SK-N-SH treated with all-trans-retinoic acid at 6 μM for 48 hours (cell line): ENCODE measurements around the gene HTR1A.

Experiments used
- ATAC-seq: fragments of 200-7000 bp; cut with Tn5 transposase; 3 replicates; pipeline ENCODE4 v1.9.1; 2020; ENCODE audit warnings: mild to moderate bottlenecking, moderate library complexity
- ARNTL ChIP-seq: fragments of 450-650 bp; formaldehyde crosslinking; IDR thresholded peaks from 2 replicates; pipeline ENCODE4 v1.5.0; 2020; ENCODE audit warnings: low read depth, mild to moderate bottlenecking, moderate library complexity, borderline replicate concordance
- CSDC2 ChIP-seq: fragments of 250-450 bp; sonication (Bioruptor Pico); IDR thresholded peaks from 2 replicates; pipeline ENCODE4 v1.5.0; 2020; ENCODE audit warnings: mild to moderate bottlenecking, moderate library complexity
- ESRRG ChIP-seq: fragments of 250-450 bp; sonication (Bioruptor Pico); IDR thresholded peaks from 2 replicates; pipeline ENCODE4 v1.6.1; 2021; ENCODE audit warnings: mild to moderate bottlenecking
- GLIS3 ChIP-seq: fragments of 250-450 bp; sonication (Bioruptor Pico); IDR thresholded peaks from 2 replicates; pipeline ENCODE4 v1.5.0; 2020; ENCODE audit warnings: mild to moderate bottlenecking, moderate library complexity
- ISL1 ChIP-seq: fragments of 250-450 bp; sonication (Bioruptor Pico); IDR thresholded peaks from 2 replicates; pipeline ENCODE4 v2.1.2; 2022; ENCODE audit warnings: mild to moderate bottlenecking, moderate library complexity
- OSR1 ChIP-seq: fragments of 250-450 bp; sonication (Bioruptor Pico); IDR thresholded peaks from 2 replicates; pipeline ENCODE4 v1.8.0; 2022; ENCODE audit warnings: moderate library complexity, mild to moderate bottlenecking, inconsistent platforms
- PPARA ChIP-seq: fragments of 250-450 bp; sonication (Bioruptor Pico); IDR thresholded peaks from 2 replicates; pipeline ENCODE4 v1.5.0; 2020; ENCODE audit warnings: mild to moderate bottlenecking, borderline replicate concordance
- RARB ChIP-seq: fragments of 250-450 bp; sonication (Bioruptor Pico); IDR thresholded peaks from 2 replicates; pipeline ENCODE4 v1.8.0; 2021; ENCODE audit warnings: mild to moderate bottlenecking, moderate library complexity
- SNAI2 ChIP-seq: fragments of 250-450 bp; sonication (Bioruptor Pico); IDR thresholded peaks from 2 replicates; pipeline ENCODE4 v1.5.0; 2020; ENCODE audit warnings: mild to moderate bottlenecking, moderate library complexity
- TCF4 ChIP-seq: fragments of 250-450 bp; sonication (Bioruptor Pico); IDR thresholded peaks from 2 replicates; pipeline ENCODE4 v1.8.0; 2021; ENCODE audit warnings: mild to moderate bottlenecking, moderate library complexity, borderline replicate concordance
- TOX ChIP-seq: fragments of 250-450 bp; sonication (Bioruptor Pico); IDR thresholded peaks from 2 replicates; pipeline ENCODE4 v1.8.0; 2021; ENCODE audit warnings: mild to moderate bottlenecking, moderate library complexity, borderline replicate concordance
- ZC3H10 ChIP-seq: fragments of 250-450 bp; sonication (Bioruptor Pico); IDR thresholded peaks from 2 replicates; pipeline ENCODE4 v1.5.1; 2021; ENCODE audit warnings: mild to moderate bottlenecking, moderate library complexity
- ZFP30 ChIP-seq: fragments of 450-650 bp; formaldehyde crosslinking; IDR thresholded peaks from 2 replicates; pipeline ENCODE4 v1.5.0; 2022; ENCODE audit warnings: mild to moderate bottlenecking, moderate library complexity
- ZNF565 ChIP-seq: fragments of 450-650 bp; formaldehyde crosslinking; conservative IDR thresholded peaks from 2 replicates; pipeline ENCODE4 v1.5.0; 2020; ENCODE audit warnings: low read depth, mild to moderate bottlenecking, moderate library complexity
- ZNF70 ChIP-seq: fragments of 450-650 bp; formaldehyde crosslinking; IDR thresholded peaks from 2 replicates; pipeline ENCODE4 v1.5.0; 2020; ENCODE audit warnings: mild to moderate bottlenecking, moderate library complexity
- ZNF8 ChIP-seq: fragments of 450-650 bp; formaldehyde crosslinking; IDR thresholded peaks from 2 replicates; pipeline ENCODE4 v1.5.0; 2020; ENCODE audit warnings: mild to moderate bottlenecking, moderate library complexity
- TF ChIP-seq, protein P1 (sequence below): fragments of 250-450 bp; sonication (Bioruptor Pico); IDR thresholded peaks from 2 replicates; pipeline ENCODE4 v1.8.0; 2020; ENCODE audit warnings: mild to moderate bottlenecking, moderate library complexity, borderline replicate concordance
- TF ChIP-seq, protein P2 (sequence below): fragments of 250-450 bp; sonication (Bioruptor Pico); IDR thresholded peaks from 2 replicates; pipeline ENCODE4 v1.5.1; 2021; ENCODE audit warnings: mild to moderate bottlenecking, moderate library complexity
- TF ChIP-seq, protein P3 (sequence below): fragments of 250-450 bp; sonication (Bioruptor Pico); IDR thresholded peaks from 2 replicates; pipeline ENCODE4 v1.5.0; 2020; ENCODE audit warnings: mild to moderate bottlenecking, moderate library complexity
- TF ChIP-seq, protein P4 (sequence below): fragments of 250-450 bp; sonication (Bioruptor Pico); IDR thresholded peaks from 2 replicates; pipeline ENCODE4 v1.8.0; 2021; ENCODE audit warnings: low read depth, mild to moderate bottlenecking, moderate library complexity, borderline replicate concordance
- TF ChIP-seq, protein P5 (sequence below): fragments of 250-450 bp; sonication (Bioruptor Pico); IDR thresholded peaks from 2 replicates; pipeline ENCODE4 v1.5.1; 2020; ENCODE audit warnings: low read depth, mild to moderate bottlenecking, moderate library complexity

Gene HTR1A

DNA sequence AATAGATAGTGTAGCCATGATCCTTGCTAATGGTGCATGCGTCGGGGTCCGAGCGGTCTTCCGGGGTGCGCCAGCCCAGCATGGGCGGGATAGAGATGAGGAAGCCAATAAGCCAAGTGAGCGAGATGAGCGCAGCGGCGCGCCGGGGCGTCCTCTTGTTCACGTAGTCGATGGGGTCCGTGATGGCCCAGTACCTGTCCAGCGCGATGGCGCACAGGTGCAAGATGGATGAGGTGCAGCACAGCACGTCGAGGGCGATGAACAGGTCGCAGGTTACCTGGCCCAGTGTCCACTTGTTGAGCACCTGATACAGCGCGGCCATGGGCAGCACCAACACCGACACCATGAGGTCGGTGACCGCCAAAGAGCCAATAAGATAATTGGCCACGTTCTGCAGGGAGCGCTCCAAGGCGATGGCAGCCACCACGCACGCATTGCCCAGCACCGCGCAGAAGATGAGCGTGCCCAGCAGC lies 1.1 kb downstream of the HTR1A start:
- TF ChIP-seq TCF4 (CRISPR knock-in tag) (no peak), ZFP30 (no peak), OSR1 (CRISPR knock-in tag) (no peak), ESRRG (CRISPR knock-in tag) (no peak), ZNF565 (CRISPR knock-in tag) (no peak), RARB (CRISPR knock-in tag) (no peak), ZC3H10 (CRISPR knock-in tag) (no peak), PPARA (CRISPR knock-in tag) (no peak), ZNF70 (CRISPR knock-in tag) (no peak), CSDC2 (CRISPR knock-in tag) (no peak), TOX (CRISPR knock-in tag) (no peak), ARNTL (CRISPR knock-in tag) (no peak), SNAI2 (CRISPR knock-in tag) (no peak), GLIS3 (CRISPR knock-in tag) (no peak)
- TF ChIP-seq, protein P1, sequence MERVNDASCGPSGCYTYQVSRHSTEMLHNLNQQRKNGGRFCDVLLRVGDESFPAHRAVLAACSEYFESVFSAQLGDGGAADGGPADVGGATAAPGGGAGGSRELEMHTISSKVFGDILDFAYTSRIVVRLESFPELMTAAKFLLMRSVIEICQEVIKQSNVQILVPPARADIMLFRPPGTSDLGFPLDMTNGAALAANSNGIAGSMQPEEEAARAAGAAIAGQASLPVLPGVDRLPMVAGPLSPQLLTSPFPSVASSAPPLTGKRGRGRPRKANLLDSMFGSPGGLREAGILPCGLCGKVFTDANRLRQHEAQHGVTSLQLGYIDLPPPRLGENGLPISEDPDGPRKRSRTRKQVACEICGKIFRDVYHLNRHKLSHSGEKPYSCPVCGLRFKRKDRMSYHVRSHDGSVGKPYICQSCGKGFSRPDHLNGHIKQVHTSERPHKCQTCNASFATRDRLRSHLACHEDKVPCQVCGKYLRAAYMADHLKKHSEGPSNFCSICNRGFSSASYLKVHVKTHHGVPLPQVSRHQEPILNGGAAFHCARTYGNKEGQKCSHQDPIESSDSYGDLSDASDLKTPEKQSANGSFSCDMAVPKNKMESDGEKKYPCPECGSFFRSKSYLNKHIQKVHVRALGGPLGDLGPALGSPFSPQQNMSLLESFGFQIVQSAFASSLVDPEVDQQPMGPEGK (CRISPR knock-in tag) = no peak
- TF ChIP-seq, protein P2, sequence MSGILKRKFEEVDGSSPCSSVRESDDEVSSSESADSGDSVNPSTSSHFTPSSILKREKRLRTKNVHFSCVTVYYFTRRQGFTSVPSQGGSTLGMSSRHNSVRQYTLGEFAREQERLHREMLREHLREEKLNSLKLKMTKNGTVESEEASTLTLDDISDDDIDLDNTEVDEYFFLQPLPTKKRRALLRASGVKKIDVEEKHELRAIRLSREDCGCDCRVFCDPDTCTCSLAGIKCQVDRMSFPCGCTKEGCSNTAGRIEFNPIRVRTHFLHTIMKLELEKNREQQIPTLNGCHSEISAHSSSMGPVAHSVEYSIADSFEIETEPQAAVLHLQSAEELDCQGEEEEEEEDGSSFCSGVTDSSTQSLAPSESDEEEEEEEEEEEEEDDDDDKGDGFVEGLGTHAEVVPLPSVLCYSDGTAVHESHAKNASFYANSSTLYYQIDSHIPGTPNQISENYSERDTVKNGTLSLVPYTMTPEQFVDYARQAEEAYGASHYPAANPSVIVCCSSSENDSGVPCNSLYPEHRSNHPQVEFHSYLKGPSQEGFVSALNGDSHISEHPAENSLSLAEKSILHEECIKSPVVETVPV (CRISPR knock-in tag) = no peak
- TF ChIP-seq, protein P3, sequence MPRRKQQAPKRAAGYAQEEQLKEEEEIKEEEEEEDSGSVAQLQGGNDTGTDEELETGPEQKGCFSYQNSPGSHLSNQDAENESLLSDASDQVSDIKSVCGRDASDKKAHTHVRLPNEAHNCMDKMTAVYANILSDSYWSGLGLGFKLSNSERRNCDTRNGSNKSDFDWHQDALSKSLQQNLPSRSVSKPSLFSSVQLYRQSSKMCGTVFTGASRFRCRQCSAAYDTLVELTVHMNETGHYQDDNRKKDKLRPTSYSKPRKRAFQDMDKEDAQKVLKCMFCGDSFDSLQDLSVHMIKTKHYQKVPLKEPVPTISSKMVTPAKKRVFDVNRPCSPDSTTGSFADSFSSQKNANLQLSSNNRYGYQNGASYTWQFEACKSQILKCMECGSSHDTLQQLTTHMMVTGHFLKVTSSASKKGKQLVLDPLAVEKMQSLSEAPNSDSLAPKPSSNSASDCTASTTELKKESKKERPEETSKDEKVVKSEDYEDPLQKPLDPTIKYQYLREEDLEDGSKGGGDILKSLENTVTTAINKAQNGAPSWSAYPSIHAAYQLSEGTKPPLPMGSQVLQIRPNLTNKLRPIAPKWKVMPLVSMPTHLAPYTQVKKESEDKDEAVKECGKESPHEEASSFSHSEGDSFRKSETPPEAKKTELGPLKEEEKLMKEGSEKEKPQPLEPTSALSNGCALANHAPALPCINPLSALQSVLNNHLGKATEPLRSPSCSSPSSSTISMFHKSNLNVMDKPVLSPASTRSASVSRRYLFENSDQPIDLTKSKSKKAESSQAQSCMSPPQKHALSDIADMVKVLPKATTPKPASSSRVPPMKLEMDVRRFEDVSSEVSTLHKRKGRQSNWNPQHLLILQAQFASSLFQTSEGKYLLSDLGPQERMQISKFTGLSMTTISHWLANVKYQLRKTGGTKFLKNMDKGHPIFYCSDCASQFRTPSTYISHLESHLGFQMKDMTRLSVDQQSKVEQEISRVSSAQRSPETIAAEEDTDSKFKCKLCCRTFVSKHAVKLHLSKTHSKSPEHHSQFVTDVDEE = no peak
- TF ChIP-seq, protein P4, sequence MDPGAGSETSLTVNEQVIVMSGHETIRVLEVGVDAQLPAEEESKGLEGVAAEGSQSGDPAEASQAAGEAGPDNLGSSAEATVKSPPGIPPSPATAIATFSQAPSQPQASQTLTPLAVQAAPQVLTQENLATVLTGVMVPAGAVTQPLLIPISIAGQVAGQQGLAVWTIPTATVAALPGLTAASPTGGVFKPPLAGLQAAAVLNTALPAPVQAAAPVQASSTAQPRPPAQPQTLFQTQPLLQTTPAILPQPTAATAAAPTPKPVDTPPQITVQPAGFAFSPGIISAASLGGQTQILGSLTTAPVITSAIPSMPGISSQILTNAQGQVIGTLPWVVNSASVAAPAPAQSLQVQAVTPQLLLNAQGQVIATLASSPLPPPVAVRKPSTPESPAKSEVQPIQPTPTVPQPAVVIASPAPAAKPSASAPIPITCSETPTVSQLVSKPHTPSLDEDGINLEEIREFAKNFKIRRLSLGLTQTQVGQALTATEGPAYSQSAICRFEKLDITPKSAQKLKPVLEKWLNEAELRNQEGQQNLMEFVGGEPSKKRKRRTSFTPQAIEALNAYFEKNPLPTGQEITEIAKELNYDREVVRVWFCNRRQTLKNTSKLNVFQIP = no peak
- TF ChIP-seq, protein P5, sequence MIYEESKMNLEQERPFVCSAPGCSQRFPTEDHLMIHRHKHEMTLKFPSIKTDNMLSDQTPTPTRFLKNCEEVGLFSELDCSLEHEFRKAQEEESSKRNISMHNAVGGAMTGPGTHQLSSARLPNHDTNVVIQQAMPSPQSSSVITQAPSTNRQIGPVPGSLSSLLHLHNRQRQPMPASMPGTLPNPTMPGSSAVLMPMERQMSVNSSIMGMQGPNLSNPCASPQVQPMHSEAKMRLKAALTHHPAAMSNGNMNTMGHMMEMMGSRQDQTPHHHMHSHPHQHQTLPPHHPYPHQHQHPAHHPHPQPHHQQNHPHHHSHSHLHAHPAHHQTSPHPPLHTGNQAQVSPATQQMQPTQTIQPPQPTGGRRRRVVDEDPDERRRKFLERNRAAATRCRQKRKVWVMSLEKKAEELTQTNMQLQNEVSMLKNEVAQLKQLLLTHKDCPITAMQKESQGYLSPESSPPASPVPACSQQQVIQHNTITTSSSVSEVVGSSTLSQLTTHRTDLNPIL (CRISPR knock-in tag) = no peak
- no peak for ATAC-seq

DNA sequence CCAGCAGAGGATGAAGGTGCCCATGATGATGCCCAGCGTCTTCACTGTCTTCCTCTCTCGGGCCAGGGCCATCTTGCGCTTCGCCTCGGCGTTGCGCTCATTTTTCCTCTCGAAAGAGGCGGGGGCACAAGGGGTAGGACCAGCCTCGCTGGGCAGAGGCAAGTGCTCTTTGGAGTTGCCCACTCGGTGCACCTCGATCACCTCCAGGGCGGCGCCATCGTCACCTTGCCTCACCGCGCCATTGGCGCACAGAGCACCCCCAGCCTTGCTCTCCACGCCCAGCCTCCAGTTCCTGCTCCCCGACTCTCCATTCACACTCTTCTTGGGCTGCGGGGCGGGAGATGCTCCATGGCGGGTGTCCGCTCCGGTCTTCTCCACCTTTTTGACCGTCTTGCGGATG lies 1.6 kb downstream of the HTR1A start:
- no peak for ATAC-seq
- TF ChIP-seq ZFP30 = no peak
- no peak for TF ChIP-seq TOX (CRISPR knock-in tag)
- TF ChIP-seq ZNF8 = no peak
- no peak for TF ChIP-seq ARNTL (CRISPR knock-in tag)
- TF ChIP-seq ESRRG (CRISPR knock-in tag) = no peak
- TF ChIP-seq, protein P2 (CRISPR knock-in tag) = no peak
- no peak for TF ChIP-seq OSR1 (CRISPR knock-in tag)
- no peak for TF ChIP-seq ZNF565 (CRISPR knock-in tag)
- TF ChIP-seq ISL1 = no peak
- TF ChIP-seq, protein P3 = no peak
- TF ChIP-seq ZC3H10 (CRISPR knock-in tag) = no peak
- TF ChIP-seq, protein P5 (CRISPR knock-in tag) = no peak
- TF ChIP-seq GLIS3 (CRISPR knock-in tag) = no peak
- TF ChIP-seq, protein P1 (CRISPR knock-in tag) = no peak
